Keratinocyte (primary cell): Measurements from ENCODE around the gene GDAP1L1. TPM values are rescaled to one million over a fixed set of nuclear protein-coding genes. Genes with fewer than 3 reads are reported as not detected.

Source experiments
- DNase-seq: peaks from one replicate; pipeline ENCODE4 v3.0.0-alpha.2; 2011; ENCODE audit warnings: low read depth, missing footprints, low spot score
- FAIRE-seq: peaks from 2 replicates; lab custom pipeline; 2011; peaks lifted over from hg19 to GRCh38; lab: Jason Lieb, UNC
- H2AFZ ChIP-seq: 2 replicates; pipeline ENCODE4 v1.6.0; 2012; ENCODE audit warnings: low read length, control low read depth, inconsistent platforms; ENCODE audit not compliant: control insufficient read depth
- H3K27ac ChIP-seq: 2 replicates; pipeline ENCODE4 v1.5.1; 2011; ENCODE audit warnings: low read length; ENCODE audit not compliant: control insufficient read depth, insufficient read depth
- H3K27me3 ChIP-seq: 3 replicates; pipeline ENCODE4 v1.6.0; 2011; ENCODE audit warnings: low read length; ENCODE audit not compliant: control insufficient read depth, insufficient read depth; ENCODE audit errors: extremely low read depth
- H3K36me3 ChIP-seq, 2 experiments: 2 replicates in 1 of 2; 3 replicates in 1 of 2; pipeline ENCODE4 v1.5.1; 2011; ENCODE audit warnings: low read length in 2 of 2, mild to moderate bottlenecking in 1 of 2; ENCODE audit not compliant: control insufficient read depth in 2 of 2, insufficient read depth in 2 of 2; ENCODE audit errors: extremely low read depth in 1 of 2
- H3K4me1 ChIP-seq: 3 replicates; pipeline ENCODE4 v1.5.1; 2011; ENCODE audit warnings: low read length; ENCODE audit not compliant: control insufficient read depth, insufficient read depth; ENCODE audit errors: extremely low read depth
- H3K4me2 ChIP-seq: 3 replicates; pipeline ENCODE4 v1.6.0; 2011; ENCODE audit warnings: low read depth, low read length; ENCODE audit not compliant: control insufficient read depth, insufficient read depth; ENCODE audit errors: extremely low read depth
- H3K4me3 ChIP-seq, 3 experiments: fragments of 200-600 bp in 1 of 3; sonication (generic) in 1 of 3; 2 replicates in 2 of 3; 3 replicates in 1 of 3; pipeline ENCODE4 v1.5.1; 2011 to 2016; ENCODE audit warnings: low read length in 3 of 3, mild to moderate bottlenecking in 3 of 3, control low read depth in 2 of 3, inconsistent platforms in 1 of 3, low read depth in 1 of 3, mixed read lengths in 1 of 3, mixed run types in 1 of 3, moderate library complexity in 1 of 3; ENCODE audit not compliant: control insufficient read depth in 2 of 3, insufficient read depth in 2 of 3; ENCODE audit errors: extremely low read depth in 1 of 3
- H3K79me2 ChIP-seq: 2 replicates; pipeline ENCODE4 v1.6.0; 2012; ENCODE audit warnings: low read length; ENCODE audit not compliant: control insufficient read depth, insufficient read depth
- H3K9ac ChIP-seq: 3 replicates; pipeline ENCODE4 v1.6.0; 2011; ENCODE audit warnings: low read length; ENCODE audit not compliant: control insufficient read depth, insufficient read depth; ENCODE audit errors: extremely low read depth
- H3K9me1 ChIP-seq: 3 replicates; pipeline ENCODE4 v1.6.0; 2011; ENCODE audit warnings: low read length; ENCODE audit not compliant: control insufficient read depth, insufficient read depth; ENCODE audit errors: extremely low read depth
- H3K9me3 ChIP-seq: 2 replicates; pipeline ENCODE4 v1.5.1; 2012; ENCODE audit warnings: low read depth, low read length; ENCODE audit not compliant: control insufficient read depth
- H4K20me1 ChIP-seq: 3 replicates; pipeline ENCODE4 v1.6.0; 2011; ENCODE audit warnings: low read length; ENCODE audit not compliant: control insufficient read depth, insufficient read depth; ENCODE audit errors: extremely low read depth
- CTCF ChIP-seq, 3 experiments: IDR thresholded peaks in 1 of 3; conservative IDR thresholded peaks in 1 of 3; optimal IDR thresholded peaks in 1 of 3; 2 replicates in 2 of 3; 3 replicates in 1 of 3; pipeline versions ENCODE3 to v1.5.1; 2011; ENCODE audit warnings: low read length in 3 of 3, mild to moderate bottlenecking in 3 of 3, moderate library complexity in 2 of 3, control low read depth in 1 of 3, inconsistent platforms in 1 of 3; ENCODE audit not compliant: insufficient read depth in 2 of 3; ENCODE audit errors: extremely low read depth in 1 of 3
- EZH2 ChIP-seq: IDR thresholded peaks from one replicate; pipeline ENCODE4 v1.6.1; 2012; ENCODE audit warnings: inconsistent platforms, mild to moderate bottlenecking, low read length, moderate library complexity
- dilution Hi-C: fragments of 300-500 bp; cut with MboI; formaldehyde crosslinking; loops from one replicate; pipeline ENCODE4 v1.7.0; 2020; ENCODE audit warnings: low sequenced_read_pairs; ENCODE audit not compliant: extremely low pct_ligation_motif_present
- polyA plus RNA-seq, 5 experiments: library from polyadenylated mRNA; depleted of rRNA in 3 of 5; stranded (reverse) in 3 of 5; stranded (forward) in 1 of 5; unstranded in 1 of 5; fragments of >200 nt; gene quantifications; 1 replicate in 1 of 5; 2 replicates in 3 of 5; 3 replicates in 1 of 5; pipeline versions ENCODE4 v1.2.1 to v1.2.3, GENCODE V29; 2011 to 2012; ENCODE audit warnings: missing spikeins in 2 of 5, low read depth in 1 of 5, low replicate concordance in 1 of 5

Gene GDAP1L1
- polyA plus RNA-seq, 1 donor (not counting 4 experiments of a cell fraction or from before 2014, with no cell fraction given): not detected

- TF ChIP-seq CTCF (optimal IDR thresholded peaks at IDR 0.05 in 1 of 3, IDR thresholded peaks at IDR 0.05 in 1 of 3, conservative IDR thresholded peaks at IDR 0.05 in 1 of 3; ENCODE audit: extremely low read depth in 1 of 3, insufficient read depth in 2 of 3, low read length in 3 of 3): no peak
- TF ChIP-seq EZH2: no peak
- no peak for DNase-seq
- H3K9me1 ChIP-seq: no peaks in the 10 kb centered on the region
- H3K27ac ChIP-seq: peak overlapping the region; percentile 97
- H3K27me3 ChIP-seq: no peaks in the 10 kb centered on the region
- H3K4me3 ChIP-seq: peak overlapping the region; percentile 82 to 96 (median 82)
- peaks cover 34% of the 10 kb centered on the region for H3K4me1 ChIP-seq
- H3K9me3 ChIP-seq: no peaks in the 10 kb centered on the region
- peak overlapping the region; percentile 13 for H2AFZ ChIP-seq
- peak overlapping the region; percentile 97 for H3K9ac ChIP-seq
- FAIRE-seq: no peak
- peaks cover 45% of the 10 kb centered on the region for H3K79me2 ChIP-seq
- dilution Hi-C loops: loop anchor here (10.0 kb wide), 1 partner anchor 175 kb away; no protein-coding TSS in a partner anchor
- H4K20me1 ChIP-seq: peaks cover 2% of the 10 kb centered on the region
- peak overlapping the region; percentile 85 for H3K4me2 ChIP-seq
- peaks cover 0 to 2% of the 10 kb centered on the region in 2 experiments for H3K36me3 ChIP-seq
Observed at GRCh38 chr20:44209686-44210405, 37.3 kb upstream of the GDAP1L1 start.

GRCh38 chr20:44210406-44211176 is 36.5 kb upstream of the GDAP1L1 start, which contains the start of gene OSER1:
TSS of gene OSER1 (minus strand) at chr20:44210771. CDS start at chr20:44206957, 3,814 bp downstream.
- peak within 1 kb of the TSS; percentile 13 for H2AFZ ChIP-seq
- peak; percentile 91 for DNase-seq
- peak within 1 kb of the TSS; percentile 97 for H3K9ac ChIP-seq
- H3K27ac ChIP-seq: peak within 1 kb of the TSS; percentile 97
- peak; percentile 52 for FAIRE-seq
- H3K4me2 ChIP-seq: peak within 1 kb of the TSS; percentile 85
- no peaks in the 10 kb centered on the region for H3K9me1 ChIP-seq
- H3K4me3 ChIP-seq: peak within 1 kb of the TSS; percentile 82 to 96 (median 82)
- peaks cover 0 to 2% of the 10 kb centered on the region in 2 experiments for H3K36me3 ChIP-seq
- no peak for TF ChIP-seq CTCF (optimal IDR thresholded peaks at IDR 0.05 in 1 of 3, IDR thresholded peaks at IDR 0.05 in 1 of 3, conservative IDR thresholded peaks at IDR 0.05 in 1 of 3; ENCODE audit: extremely low read depth in 1 of 3, insufficient read depth in 2 of 3, low read length in 3 of 3)
- no peak for TF ChIP-seq EZH2
- no peaks in the 10 kb centered on the region for H3K27me3 ChIP-seq
- H3K79me2 ChIP-seq: peaks cover 42% of the 10 kb centered on the region
- H4K20me1 ChIP-seq: peaks cover 2% of the 10 kb centered on the region
- H3K9me3 ChIP-seq: no peaks in the 10 kb centered on the region
- peaks cover 26% of the 10 kb centered on the region for H3K4me1 ChIP-seq
- dilution Hi-C loops: loop anchor here (10.0 kb wide), 1 partner anchor 174 kb away; no protein-coding TSS in a partner anchor
